NOMO-1 treated with DMSO at 0.1 percent for 48 hours (cell line): ENCODE measurements around the gene GREB1.

Experiments used
- DNase-seq: peaks from one replicate; lab custom pipeline; 2025; ENCODE audit not compliant: unreplicated experiment; lab: John Stamatoyannopoulos, UW

Gene GREB1, protein sequence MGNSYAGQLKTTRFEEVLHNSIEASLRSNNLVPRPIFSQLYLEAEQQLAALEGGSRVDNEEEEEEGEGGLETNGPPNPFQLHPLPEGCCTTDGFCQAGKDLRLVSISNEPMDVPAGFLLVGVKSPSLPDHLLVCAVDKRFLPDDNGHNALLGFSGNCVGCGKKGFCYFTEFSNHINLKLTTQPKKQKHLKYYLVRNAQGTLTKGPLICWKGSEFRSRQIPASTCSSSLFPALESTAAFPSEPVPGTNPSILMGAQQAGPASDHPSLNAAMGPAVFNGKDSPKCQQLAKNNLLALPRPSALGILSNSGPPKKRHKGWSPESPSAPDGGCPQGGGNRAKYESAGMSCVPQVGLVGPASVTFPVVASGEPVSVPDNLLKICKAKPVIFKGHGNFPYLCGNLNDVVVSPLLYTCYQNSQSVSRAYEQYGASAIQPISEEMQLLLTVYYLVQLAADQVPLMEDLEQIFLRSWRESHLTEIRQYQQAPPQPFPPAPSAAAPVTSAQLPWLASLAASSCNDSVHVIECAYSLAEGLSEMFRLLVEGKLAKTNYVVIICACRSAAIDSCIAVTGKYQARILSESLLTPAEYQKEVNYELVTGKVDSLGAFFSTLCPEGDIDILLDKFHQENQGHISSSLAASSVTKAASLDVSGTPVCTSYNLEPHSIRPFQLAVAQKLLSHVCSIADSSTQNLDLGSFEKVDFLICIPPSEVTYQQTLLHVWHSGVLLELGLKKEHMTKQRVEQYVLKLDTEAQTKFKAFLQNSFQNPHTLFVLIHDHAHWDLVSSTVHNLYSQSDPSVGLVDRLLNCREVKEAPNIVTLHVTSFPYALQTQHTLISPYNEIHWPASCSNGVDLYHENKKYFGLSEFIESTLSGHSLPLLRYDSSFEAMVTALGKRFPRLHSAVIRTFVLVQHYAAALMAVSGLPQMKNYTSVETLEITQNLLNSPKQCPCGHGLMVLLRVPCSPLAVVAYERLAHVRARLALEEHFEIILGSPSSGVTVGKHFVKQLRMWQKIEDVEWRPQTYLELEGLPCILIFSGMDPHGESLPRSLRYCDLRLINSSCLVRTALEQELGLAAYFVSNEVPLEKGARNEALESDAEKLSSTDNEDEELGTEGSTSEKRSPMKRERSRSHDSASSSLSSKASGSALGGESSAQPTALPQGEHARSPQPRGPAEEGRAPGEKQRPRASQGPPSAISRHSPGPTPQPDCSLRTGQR (N-terminal part only)

DNA sequence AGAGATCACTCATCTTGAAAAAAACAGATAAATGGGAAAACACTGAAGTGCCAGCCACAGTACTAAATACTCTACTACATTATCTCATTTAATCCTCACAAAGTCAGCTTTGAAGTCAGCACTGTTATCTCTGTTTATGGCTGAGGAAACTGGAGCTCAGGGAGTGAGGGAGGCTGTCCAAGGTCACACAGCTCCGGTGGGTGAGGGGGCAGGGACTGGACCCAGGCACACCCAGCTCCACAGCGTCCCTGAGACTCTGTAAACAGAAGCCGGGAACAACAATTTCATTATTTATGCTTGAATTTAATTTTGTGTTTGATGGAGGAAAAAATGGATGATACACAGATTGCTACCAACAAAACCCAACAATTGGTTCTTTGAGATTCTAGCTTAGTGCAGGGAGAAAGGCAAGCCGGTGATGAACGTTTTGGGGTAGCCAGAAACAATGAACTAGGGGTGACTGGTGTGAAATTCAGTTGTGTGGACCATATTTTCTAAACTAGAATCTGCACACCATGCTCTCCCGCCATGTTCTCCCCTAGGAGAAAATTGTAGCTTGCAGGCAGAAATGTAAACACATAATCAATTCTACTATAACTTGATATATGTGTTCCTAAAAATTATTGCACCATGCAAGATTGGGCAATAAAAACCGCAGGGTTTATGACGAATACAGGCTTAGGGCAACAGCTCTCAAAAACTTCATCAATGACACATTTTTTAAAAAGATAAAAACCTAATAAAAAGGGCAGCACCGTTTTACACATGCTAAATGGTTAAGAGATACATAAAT, at the start of gene GREB1:
Gene GREB1, plus strand, starts transcription at position 768 of the 793 bp plus-strand sequence. CDS start 22,570 bp downstream, outside the sequence.
- DNase-seq: peak; percentile 69

GRCh38 chr2:11488809-11489208, 45.0 kb upstream of the GREB1 start:
- no peak for DNase-seq

DNA sequence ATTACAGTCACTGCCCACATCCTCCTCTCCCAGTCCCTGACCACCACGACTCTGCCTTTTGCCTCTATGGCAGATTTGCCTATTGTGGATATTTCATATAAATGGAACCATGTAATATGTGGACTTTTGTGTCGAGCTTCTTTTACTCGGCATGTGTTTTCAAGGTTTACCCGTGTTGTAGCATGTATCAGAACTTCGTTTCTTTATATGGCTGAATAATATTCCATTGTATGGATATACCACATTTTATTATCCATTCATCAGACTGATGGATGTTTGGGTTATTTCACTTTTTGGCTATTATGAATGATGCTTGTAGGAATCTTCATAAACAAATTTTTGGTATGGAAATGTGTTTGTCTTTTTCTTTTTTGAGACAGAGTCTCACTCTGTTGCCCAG, 43.7 kb upstream of the GREB1 start:
- DNase-seq: no peak

DNA sequence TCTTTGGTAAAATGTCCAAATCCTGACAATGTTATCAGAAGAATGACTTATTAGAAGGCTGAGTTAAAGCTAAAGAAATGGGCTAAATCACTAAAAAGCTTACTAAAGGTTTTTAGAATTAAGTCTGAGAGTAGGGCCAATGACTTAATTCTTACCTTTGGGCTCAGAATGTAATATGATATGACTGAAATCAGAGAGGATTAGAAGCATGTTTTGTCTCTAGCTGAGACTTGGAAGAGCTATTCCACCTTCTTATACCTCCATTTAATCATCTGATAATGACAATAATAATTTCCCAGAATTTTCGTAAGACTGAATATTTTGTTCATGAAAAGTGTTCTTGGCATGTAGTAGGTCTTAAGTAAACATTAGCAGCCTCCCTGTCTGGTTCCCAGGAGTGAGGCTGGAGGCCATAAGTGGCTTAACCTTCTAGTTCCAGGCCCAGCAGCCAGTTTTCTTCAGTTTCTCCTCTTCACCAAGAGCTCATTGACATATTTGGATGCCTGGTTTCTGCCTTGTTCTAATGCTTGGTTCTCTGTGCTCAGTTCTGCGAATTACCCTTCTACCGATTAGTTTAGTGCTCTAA, 42.4 kb upstream of the GREB1 start:
- DNase-seq: no peak

DNA sequence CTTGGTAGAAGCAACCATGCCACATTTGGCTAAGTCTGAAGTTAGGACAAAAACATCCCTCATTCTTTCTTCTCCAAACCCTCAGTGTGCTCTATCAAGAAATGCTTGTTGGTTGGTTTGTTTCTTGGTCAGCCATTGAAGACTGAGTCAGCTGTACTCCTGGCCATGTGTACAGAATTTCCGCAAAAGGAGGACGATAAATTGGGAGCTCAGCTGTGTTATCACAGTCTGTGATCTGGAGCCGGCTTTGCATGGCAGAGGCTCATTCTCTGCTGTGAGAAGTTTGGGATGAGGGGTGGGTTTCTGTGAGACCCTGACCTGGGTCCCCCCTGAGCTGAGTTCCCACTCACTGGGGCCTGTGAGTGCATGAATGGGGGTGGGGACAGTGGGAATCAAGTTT, 41.6 kb upstream of the GREB1 start:
- DNase-seq: no peak

DNA sequence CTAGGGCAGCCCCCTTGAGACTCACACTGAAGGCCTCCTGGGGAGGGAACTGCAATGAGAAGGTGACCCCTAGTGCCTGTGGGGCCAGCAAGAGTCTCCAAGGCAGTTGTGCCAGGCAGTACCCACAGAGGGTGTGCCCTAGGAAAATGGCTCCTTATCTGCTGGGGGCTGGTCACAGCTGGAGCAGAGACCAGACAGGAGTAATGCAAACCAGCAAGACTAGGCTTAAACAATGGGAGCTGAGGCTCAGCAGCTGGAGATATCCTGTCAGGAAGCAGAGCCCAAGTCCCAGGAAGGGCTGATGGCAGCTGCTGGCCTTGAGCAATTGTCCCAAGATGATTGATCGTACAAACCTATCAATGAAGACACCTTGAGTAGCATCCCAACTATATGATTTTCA, 41.1 kb upstream of the GREB1 start:
- no peak for DNase-seq

GRCh38 chr2:11493282-11493681, 40.6 kb upstream of the GREB1 start:
- DNase-seq: no peak

DNA sequence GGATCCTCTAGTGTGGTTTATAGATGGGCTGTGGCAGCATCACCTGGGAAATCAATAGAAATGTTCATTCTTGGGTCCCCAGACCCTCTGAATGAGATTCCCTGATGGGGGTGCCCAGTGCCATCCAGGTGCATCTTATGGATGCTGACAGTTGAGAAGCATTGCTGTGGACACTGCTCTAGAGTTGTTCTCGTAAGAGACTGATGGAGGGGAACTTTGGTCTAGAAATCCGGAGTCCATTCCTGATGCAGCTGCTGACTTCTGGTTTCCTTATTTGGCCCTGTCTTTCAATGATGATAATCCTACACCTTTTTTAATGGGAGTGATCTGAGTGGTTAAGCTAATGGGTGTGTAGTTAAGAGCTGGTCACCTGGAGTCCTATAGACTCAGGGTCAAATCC, 39.5 kb upstream of the GREB1 start:
- no peak for DNase-seq

DNA sequence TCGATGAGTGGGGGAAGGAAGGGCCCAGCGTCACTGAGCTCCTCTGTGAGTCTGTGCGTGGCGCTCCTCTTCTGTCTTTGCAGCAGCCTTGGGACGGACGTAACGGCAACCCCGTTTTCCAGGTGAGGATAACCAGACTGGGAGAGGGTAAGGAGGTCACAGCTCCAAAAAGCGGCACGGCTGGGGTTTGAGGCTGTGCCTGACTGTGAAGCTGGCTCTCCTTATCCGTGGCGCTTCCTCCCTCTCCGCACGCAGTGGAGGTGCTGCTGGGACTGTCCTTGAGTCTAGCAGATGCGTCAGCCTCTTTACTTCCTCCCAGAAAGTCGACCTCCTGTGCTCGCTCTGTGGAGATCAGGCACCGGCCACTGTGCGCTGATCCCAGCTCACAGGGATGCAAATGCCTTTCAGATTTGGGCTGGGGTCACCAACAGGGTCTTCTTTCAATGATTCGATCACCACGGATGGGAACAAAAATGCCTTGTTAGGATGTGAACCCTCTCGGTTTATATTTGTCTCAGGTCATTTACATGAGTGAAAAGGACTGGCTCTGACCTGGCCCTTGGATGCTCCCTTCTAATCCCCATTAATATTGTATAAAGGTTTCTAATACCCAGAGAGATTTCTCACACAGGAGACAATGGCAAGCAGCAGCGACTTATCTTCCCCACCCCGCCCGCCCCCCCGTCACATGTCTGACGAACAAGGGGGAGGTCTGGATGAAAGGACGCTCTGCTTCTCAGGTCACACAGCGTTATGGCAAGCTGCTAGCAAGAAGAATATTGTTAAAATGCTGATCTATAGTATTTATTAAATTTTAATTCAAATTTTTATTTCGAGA, 37.8 kb upstream of the GREB1 start:
- no peak for DNase-seq

DNA sequence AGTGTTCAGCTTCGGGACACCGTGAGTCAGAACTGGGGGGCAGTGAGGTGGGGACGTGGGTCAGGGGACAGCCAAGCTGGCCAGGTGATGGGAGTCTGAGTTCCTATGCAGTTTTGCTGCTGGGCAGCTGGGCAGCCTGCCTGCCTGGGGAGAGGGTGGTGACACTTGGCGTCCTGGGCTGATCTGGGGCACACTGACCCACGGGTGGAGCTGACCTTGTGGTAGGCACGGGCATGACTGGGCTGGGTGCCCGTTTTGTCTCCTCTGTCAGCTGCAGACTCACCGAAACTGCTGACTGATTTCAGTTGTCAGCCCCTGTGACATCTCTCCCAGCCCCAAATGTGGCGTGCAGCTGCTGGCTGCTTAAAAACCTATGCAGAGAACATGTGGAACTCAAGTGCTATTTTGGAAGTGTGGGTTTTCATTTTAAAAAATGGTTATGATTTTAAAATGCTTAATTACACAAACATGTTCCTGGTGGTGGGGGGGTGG, 35.3 kb upstream of the GREB1 start:
- no peak for DNase-seq

DNA sequence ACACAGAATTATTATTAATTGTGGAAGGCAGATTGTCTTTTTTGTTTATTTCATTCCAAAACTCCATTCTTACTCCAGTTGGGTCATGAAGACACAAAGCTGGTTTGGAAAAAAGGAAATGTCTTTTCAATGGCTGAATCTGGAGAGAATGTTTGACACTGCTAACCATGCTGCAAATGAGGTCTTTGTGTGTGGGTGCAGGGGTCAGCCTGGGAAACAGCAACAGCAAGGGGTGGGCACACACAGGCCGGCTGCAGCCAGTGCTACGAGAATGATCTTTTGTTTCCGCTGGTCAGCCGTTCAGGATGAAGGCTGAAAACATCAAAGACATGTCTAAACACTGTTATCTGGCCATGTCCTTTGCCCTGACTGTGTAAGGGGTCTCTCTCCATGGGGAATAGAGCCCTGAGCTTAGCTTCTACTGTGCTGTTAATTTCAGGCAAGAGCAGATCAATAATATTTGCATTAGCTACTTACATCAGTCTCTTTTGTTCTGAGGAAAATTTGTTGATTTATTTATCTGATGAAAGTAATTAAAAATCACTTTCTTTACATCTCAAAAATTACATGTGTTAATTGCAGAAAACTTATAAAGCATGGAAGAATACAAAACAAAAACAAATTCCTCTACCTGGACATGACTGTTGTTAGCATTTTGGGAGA, 34.6 kb upstream of the GREB1 start:
- no peak for DNase-seq

- DNase-seq: no peak
These were observed 33.0 kb upstream of the GREB1 start for GRCh38 chr2:11500702-11501303.

DNA sequence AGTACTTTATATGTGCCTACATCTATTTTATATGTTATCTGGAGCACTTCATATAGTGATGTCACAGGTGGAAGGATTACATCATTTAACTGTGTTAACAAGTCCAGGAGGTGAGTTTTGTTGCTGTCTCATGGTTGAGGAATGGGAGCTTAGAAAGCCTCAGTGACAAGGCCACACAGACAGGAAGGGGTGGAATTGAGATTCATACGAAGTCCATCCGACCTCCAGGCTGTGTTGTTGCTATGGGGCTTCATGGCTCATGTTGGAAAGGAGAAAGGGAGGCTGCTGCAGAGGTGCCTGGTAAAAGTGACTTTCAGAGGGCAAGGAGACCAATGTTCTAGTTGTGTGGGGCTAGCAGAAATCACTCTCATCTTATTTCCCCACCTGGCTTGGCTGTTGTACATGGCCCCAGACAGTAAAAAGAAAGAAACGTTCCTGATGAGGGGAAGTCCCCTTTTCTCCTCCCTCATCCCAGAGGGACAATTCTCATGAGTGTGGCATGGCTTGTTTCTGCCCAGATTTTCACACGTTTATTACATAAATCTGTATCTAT, 31.0 kb upstream of the GREB1 start:
- no peak for DNase-seq

DNA sequence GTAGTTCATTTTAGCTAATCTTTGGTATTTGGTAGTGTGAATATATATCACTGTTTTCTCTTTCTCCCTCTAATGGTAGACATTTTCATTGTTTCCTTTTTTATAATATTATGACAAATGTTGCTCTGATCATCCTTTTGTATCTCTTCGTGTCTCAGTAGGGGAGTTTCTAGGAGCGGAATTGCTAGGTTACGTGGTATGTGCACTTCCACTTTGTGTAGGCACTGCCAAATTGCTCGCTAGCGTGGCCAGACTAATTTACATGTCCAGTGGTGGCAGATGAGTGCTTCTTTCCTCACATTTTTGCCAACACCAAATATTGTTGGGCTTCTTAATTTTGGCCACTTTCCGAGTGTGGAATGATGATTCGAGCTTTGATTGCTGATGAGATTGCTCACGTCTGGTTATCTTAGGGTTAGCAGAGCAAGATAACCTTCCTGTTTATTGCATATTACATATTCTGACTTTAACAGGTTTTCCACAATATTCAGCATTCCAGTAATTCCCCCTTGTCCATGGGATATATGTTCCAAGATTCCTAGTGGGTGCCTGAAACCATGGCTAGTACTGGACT, 30.4 kb upstream of the GREB1 start:
- no peak for DNase-seq

- no peak for DNase-seq
These were observed 27.9 kb upstream of the GREB1 start for GRCh38 chr2:11505652-11506610.

GRCh38 chr2:11506611-11506969, 27.3 kb upstream of the GREB1 start:
- no peak for DNase-seq

- DNase-seq: no peak
These were observed 26.3 kb upstream of the GREB1 start for GRCh38 chr2:11507517-11507916.
